Central memory CD4-positive, alpha-beta T cell (primary cell): ENCODE results near the gene FLOT1.
"Not testable (repeated sequence)": the region's sequence is repeated elsewhere in the genome, so short reads cannot be mapped to it uniquely, and the experiment has no call there.

Experiments
- DNase-seq: peaks from one replicate; pipeline ENCODE4 v3.0.0; 2022

Gene FLOT1

DNA sequence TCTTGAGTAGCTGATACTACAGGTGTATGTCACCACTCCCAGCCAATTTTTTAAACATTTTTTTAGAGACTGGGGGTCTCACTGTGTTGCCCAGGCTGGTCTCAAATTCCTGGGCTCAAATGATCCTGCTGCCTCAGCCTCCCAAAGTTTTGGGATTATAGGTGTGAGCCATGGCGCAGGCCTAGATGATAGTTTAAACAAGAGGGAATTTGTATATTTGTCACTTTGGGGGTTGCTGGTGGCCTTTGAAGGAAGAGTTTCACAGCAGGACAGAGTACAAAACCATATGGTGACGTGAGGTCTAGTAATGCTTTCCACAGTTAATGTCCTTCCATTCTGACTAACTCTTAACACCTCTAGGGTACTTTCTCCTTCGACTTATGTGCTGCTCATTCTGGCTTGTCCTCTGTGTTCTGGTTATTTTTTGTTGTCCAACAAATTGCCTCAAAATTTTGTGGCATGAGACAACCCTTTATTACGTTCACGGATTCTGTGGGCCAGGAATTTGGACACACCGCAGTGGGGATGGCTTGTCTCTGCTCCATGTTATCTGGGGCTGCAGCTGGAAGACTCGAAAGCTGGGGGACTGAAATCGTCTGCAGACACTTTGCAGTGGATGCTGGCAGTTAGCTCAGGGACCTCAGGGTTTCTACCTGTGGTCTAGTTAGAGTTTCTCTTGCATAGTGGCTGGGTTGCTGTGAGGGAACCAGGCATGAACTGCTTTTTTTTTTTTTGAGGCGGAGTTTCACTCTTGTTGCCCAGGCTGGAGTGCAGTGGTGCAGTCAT lies 24.9 kb upstream of the FLOT1 start:
- DNase-seq, result no peak

DNA sequence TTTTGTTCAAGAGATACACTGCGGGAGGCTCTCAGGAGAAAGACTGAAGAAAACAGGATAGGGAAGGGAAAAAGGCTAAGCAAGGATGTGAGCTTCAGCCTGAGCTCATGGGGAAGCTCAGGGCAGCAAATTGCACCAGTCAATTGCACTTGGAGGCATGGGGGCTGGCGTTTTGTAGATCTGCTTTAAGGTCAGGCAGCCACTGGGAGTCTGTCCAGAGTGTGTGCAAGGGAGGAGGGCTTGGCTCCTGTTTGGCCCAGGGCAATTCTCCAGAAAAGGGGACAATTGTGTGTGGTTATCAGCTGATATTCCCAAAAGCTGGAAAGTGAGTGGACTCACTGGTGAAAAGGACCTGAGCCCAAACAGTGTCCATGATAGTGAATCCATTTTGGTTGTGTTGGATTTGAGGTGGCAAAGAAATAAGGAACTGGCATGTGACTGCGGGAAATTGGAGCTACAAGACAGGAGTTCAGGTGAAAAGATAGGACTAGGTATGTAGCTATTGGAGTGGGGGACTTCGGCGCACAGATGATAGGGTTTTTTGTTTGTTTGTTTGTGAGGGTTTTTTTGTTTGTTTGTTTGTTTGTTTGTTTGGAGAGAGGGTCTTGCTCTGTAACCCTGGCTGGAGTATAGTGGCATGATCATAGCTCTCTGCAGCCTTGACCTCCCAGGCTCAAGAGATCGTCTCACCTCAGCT lies 24.1 kb upstream of the FLOT1 start:
- no peak for DNase-seq

- DNase-seq, result not testable (repeated sequence)
Observed at GRCh38 chr6:30765495-30765894, 23.0 kb upstream of the FLOT1 start.

DNA sequence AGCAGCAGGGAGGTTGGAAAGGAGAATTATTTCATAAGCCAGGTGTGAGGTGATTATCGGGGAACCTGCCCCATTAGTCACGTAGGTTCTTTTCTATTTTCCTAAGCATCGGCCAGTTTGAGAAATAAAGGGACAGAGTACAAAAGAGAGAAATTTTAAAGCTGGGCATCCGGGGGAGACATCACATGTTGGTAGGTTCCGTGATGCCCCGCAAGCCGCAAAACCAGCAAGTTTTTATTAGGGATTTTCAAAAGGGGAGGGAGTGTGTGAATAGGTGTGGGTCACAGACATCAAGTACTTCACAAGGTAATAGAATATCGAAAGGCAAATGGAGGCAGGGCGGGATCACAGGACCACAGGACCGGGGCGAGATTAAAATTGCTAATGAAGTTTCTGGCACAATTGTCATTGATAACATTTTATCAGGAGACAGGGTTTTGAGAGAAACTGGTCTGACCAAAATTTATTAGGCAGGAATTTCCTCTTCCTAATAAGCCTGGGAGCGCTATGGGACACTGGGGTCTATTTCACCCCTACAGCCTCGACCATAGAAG lies 22.1 kb upstream of the FLOT1 start:
- DNase-seq, result not testable (repeated sequence)

DNA sequence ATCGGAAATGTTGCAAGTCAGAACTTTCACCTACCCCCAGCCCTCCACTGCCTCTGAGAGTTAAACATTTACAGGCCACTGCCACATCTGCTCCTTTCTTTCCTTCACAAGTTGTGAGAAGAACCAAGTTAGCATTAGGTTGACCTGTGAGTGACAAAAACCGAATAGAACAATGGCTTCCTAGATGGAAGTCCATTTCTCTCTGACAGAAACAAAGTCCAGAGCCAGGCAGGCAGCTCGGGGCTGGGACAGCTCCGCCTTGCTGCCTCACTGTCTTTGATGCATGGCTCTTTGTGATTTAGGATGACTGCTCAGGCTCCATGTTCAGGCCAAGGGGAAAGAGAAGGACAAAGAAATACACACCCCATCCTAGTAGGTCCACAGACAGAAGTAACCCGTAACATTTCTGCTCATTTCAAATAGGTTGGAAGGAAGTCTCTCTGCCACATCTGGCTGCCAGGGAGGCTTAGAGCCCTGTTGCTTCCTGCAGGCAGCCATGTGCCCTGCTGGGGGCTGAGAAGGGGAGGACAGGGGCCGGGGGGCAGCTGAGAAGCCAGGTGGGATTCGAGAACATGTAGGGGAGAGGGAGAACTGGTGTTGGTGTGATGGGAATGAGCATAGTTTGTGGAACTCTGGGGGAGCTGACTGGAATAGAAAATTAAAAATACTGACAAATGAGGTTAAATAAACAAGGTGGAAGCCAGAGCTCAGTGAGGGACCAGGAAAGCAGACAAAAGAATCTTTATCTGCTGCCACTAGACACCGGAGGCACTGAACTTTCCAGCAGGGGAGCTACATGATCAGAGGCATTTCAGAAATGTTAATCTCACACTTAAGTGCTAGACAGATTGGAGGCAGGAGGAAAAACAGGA lies 21.4 kb upstream of the FLOT1 start:
- DNase-seq, result no peak

- no peak for DNase-seq
Observed at GRCh38 chr6:30763155-30763617, 20.7 kb upstream of the FLOT1 start.

DNA sequence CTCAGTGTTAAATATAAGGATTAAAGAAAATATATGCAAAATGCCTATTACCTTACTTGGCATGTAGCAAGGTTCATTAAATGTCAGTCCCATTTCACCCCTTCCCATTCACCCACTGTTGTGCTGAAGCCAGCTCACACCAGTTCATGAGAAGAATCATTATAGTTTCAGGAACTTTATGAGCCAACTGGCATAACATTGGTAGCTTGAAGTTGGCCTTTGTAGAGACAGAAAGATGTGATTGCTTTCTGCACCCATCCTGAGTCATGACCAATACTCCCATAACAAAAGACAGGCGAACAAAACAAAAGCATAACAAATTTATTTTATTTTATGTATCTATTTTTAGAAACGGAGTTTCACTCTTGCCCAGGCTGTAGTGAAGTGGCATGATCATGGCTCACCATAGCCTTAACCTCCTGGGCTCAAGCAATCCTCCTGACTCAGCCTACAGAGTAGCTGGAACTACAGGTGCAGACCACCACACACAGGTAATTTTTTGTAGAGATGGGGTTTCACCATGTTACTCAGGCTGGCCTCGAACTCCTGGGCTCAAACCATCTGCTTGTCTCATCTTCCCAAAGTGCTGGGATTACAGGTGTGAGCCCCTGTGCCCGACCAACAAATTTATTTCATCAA lies 19.4 kb upstream of the FLOT1 start:
- DNase-seq, result no peak

- DNase-seq, result no peak
Observed at GRCh38 chr6:30760549-30760948, 18.1 kb upstream of the FLOT1 start.

DNA sequence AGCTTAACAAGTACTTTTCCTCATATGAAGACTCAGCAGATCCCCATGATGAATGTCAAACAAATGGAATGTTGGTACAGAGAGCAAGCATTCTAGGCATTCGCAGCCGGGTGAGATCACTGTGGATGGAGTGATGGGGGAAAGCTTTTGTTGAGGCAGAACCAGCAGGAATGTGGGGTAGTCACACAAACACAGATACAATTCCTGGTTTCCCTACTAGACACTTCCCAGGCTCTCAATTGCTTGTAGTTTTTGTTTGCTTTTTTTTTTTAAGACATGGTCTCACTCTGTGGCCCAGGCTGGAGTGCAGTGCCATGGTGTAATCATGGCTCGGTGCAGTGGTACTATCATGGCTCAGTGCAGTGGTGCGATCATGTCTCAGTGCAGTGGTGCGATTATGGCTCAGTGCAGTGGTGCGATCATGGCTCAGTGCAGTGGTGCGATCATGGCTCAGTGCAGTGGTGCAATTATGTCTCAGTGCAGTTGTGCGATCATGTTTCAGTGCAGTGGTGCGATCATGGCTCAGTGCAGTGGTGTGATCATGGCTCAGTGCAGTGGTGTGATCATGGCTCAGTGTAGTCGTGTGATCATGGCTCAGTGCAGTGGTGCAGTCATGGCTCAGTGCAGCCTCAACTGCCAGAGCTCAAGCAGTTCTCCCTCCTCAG lies 17.2 kb upstream of the FLOT1 start:
- no peak for DNase-seq

DNA sequence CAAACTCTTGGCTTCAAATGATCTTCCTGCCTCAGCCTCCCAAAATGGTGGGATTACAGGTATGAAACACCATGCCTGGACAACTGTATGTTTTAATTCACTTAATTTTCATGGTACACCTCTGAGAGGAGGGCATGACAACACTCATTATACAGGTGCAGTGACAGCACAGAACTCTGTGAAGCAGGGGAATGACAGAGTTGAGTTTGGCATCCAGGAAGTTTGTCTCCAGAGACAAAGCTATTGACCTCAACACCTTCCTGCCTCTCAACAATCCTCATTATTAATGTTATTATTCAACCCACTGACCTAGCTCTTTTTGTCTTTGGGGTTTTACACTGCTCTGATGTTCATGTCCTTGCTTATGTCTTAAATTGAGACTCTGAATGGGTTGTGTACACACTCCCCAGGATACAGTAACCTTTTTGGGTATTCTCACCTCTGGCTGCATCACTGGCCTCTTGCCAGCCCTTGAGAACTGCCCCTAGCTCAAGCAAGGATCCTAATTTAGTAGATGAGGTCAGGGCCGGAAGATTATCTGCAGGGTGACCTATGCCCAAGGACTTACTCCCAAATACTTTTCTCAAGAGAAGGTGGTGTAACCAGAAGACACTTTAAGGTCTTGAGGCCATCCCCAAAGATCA lies 14.9 kb upstream of the FLOT1 start:
- no peak for DNase-seq

DNA sequence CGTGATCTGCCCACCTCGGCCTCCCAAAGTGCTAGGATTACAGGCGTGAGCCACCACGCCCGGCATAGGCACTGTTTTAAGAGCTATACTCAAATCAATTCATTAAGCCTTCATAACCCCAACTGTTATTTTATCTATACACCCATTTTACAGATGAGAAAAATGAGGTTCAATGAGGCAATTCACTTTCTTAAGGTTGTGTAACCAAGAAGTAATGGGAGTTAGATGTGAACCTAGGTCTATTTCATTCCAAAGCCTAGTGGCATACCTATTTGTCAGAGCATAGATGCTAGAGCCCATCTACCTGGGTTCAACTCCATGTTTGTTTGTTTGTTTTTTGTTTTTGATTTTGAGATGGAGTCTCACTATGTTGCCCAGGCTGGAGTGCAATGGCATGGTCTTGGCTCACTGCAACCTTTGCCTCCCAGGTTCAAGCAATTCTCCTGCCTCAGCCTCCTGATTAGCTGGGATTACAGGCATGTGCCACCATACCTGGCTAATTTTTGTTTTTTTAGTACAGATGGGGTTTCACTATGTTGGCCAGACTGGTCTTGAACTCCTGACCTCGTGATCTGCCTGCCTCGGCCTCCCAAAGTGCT lies 14.0 kb upstream of the FLOT1 start:
- DNase-seq, result not testable (repeated sequence)

DNA sequence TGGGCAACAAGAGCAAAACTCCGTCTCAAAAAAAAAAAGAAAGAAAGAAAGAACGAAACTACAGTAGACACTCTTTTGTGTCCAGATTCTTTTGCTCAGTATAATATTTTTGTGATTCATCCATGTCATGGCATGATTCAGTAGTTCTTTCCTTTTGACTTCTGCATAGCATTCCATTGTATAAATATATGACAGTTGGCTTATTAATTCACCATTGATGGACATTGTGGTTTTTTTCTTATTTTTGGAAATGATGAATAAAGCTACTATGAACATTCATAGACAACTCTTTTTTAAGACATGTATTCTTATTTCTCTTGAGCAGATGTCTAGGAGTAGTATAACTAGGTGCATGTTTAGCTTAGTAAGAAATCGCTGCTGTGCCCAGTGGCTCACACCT lies 12.1 kb upstream of the FLOT1 start:
- DNase-seq, result no peak

GRCh38 chr6:30752157-30752927 lies 9.9 kb upstream of the FLOT1 start:
- no peak for DNase-seq

DNA sequence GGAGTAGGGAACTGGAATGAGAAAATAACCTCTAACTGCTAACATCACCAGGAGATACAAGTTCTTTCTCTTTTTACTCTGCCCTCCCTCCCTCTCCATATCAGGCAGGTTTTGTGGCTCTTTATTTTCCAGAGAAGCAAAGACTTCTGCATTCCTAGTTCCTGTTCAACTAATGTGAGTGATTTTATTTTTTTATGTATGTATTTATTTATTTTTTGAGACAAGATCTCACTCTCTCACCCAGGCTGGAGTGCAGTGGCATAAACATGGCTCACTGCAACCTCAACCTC lies 7.8 kb upstream of the FLOT1 start:
- DNase-seq, result no peak

DNA sequence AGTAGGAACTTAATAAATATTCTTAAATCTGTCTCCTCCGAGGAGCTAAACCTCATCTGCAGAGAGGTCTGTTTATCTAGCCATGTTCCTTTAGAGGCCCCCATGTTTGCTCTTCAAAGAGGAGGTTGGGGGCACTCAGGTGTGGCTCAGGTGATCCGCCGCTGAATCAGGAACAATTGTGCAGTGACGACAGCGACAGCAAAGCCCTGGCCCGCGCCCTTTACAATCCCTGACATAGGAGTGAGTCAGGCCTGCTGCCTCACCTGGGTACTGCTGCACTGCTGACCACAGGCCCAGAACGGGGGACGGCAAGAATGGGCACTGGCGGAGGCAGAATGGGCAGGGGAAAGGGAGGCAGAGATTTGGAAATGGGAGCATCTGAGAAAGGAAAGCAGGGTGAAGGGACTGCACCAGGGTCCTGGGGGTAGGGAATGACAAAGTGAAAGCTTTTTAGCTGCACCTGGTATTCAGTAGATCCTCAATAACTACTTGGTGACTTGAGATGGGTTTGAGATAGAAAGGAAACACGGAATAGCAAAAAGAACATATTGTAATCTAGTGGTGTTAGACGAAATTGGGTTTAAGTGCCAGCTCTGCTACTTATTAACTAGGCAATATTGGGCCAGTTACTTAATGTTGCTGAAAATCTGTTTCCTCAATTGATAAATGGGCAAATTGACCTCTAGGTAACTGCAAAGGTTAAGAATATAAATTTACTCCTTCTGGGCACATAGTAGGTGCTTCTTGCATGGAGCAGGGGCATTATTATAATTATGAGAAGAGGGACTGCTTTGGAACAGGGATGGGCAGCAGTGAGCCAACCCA lies 7.3 kb upstream of the FLOT1 start:
- no peak for DNase-seq

GRCh38 chr6:30748851-30749540 lies 6.5 kb upstream of the FLOT1 start:
- DNase-seq, result no peak

DNA sequence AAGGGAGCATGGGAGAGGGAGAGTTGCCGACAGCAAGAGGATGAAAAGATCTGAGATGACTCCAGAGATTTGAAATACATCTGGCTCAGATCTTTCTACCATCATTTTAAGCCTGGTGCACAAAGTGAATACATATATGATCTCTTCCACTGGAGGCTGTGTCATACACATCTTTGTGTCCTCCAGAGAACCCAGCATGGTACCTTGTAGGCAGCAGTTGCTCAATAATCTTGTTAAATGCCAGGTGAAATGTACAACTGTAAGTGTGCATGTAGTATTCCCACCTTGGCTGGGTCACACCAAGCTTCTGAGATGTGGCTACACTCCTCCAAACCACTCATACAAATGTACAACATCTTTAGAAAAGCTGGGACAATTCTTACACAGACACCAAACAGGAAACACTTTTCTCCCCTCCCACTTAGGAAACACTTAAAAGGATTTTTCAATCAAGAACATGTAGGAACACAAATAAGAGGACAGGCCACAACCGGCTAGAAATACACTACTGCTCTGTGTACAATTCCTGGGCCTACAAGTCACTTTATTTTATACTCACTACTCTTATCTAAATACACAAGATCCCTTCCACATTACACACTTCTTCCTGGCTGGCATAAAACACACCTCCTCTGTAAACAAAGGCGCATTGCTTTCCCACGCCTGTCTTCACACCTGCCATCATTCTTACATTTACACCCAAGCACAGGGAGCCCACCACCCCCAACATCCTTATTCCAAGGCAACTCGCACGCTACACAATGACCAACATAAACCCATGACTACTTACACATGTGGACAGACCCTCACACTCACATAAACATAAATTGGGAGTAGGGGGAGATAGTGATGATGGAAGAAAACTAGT lies 5.6 kb upstream of the FLOT1 start:
- DNase-seq, result no peak

- DNase-seq, result no peak
Observed at GRCh38 chr6:30747300-30747687, 4.8 kb upstream of the FLOT1 start.
